NCI-H2196 (cell line): ENCODE results near the gene PPM1M.

Source experiments
- DNase-seq: peaks from one replicate; lab custom pipeline; 2025; ENCODE audit not compliant: unreplicated experiment; lab: John Stamatoyannopoulos, UW

PPM1M gene

GRCh38 chr3:52294320-52295150 lies 49.0 kb downstream of the PPM1M start:
- DNase-seq = no peak

- DNase-seq = no peak
Observed at GRCh38 chr3:52295671-52296208, 50.2 kb downstream of the PPM1M start.

GRCh38 chr3:52297242-52298148 lies 51.9 kb downstream of the PPM1M start:
- no peak for DNase-seq

- no peak for DNase-seq
Observed at GRCh38 chr3:52298149-52299098, 52.9 kb downstream of the PPM1M start.

- DNase-seq = no peak
Observed at GRCh38 chr3:52299247-52299878, 53.8 kb downstream of the PPM1M start.
